HL-60 (cell line): ENCODE data around the gene IGFN1.

Experiments used
- DNase-seq, 2 experiments: peaks; one replicate each; pipeline ENCODE4 v3.0.0-alpha.2; 2010 to 2020; ENCODE audit warnings: low read depth in 1 of 2, low spot score in 1 of 2
- H3K27ac ChIP-seq: fragments of 250-450 bp; sonication (Bioruptor Pico); replicated peaks from 2 replicates; pipeline ENCODE4 v1.5.1; 2020; ENCODE audit warnings: mild to moderate bottlenecking, moderate library complexity
- H3K27me3 ChIP-seq: fragments of 250-450 bp; sonication (Bioruptor Pico); 2 replicates; pipeline ENCODE4 v1.5.1; 2021; ENCODE audit warnings: mild to moderate bottlenecking, moderate library complexity; ENCODE audit not compliant: insufficient read depth, poor library complexity, severe bottlenecking
- H3K4me3 ChIP-seq: replicated peaks from 2 replicates; pipeline ENCODE4 v1.5.1; 2011; ENCODE audit warnings: mild to moderate bottlenecking, control low read depth, low read length; ENCODE audit not compliant: insufficient read depth
- GABPA ChIP-seq: IDR thresholded peaks from 2 replicates; pipeline ENCODE4 v1.6.1; 2012; ENCODE audit warnings: low read depth
- POLR2AphosphoS5 ChIP-seq: IDR thresholded peaks from 2 replicates; pipeline ENCODE4 v1.6.1; 2012; ENCODE audit warnings: low read depth
- SPI1 ChIP-seq: IDR thresholded peaks from 2 replicates; pipeline ENCODE4 v1.6.1; 2012; ENCODE audit warnings: low read depth, mild to moderate bottlenecking, borderline replicate concordance
- TF ChIP-seq, protein P1 (sequence below): IDR thresholded peaks from one replicate; pipeline ENCODE4 v1.5.1; 2011; ENCODE audit warnings: low read length, control low read depth, inconsistent platforms; ENCODE audit not compliant: insufficient read depth
- TF ChIP-seq, protein P2 (sequence below): IDR thresholded peaks from 2 replicates; pipeline ENCODE4 v1.6.1; 2012; ENCODE audit warnings: low read depth; ENCODE audit not compliant: insufficient replicate concordance

The IGFN1 gene

GRCh38 chr1:201250326-201251011, 59.8 kb downstream of the IGFN1 start:
- DNase-seq, result no peak
- Histone ChIP-seq H3K27ac (no peak overlapping the region), H3K4me3 (no peak overlapping the region), H3K27me3 (no peaks in the 10 kb centered on the region)
- TF ChIP-seq SPI1 (no peak), GABPA (no peak)

- no peak for DNase-seq
- TF ChIP-seq SPI1 (no peak), GABPA (no peak), POLR2AphosphoS5 (no peak)
- TF ChIP-seq, protein P1, sequence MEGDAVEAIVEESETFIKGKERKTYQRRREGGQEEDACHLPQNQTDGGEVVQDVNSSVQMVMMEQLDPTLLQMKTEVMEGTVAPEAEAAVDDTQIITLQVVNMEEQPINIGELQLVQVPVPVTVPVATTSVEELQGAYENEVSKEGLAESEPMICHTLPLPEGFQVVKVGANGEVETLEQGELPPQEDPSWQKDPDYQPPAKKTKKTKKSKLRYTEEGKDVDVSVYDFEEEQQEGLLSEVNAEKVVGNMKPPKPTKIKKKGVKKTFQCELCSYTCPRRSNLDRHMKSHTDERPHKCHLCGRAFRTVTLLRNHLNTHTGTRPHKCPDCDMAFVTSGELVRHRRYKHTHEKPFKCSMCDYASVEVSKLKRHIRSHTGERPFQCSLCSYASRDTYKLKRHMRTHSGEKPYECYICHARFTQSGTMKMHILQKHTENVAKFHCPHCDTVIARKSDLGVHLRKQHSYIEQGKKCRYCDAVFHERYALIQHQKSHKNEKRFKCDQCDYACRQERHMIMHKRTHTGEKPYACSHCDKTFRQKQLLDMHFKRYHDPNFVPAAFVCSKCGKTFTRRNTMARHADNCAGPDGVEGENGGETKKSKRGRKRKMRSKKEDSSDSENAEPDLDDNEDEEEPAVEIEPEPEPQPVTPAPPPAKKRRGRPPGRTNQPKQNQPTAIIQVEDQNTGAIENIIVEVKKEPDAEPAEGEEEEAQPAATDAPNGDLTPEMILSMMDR, result no peak
- TF ChIP-seq, protein P2, sequence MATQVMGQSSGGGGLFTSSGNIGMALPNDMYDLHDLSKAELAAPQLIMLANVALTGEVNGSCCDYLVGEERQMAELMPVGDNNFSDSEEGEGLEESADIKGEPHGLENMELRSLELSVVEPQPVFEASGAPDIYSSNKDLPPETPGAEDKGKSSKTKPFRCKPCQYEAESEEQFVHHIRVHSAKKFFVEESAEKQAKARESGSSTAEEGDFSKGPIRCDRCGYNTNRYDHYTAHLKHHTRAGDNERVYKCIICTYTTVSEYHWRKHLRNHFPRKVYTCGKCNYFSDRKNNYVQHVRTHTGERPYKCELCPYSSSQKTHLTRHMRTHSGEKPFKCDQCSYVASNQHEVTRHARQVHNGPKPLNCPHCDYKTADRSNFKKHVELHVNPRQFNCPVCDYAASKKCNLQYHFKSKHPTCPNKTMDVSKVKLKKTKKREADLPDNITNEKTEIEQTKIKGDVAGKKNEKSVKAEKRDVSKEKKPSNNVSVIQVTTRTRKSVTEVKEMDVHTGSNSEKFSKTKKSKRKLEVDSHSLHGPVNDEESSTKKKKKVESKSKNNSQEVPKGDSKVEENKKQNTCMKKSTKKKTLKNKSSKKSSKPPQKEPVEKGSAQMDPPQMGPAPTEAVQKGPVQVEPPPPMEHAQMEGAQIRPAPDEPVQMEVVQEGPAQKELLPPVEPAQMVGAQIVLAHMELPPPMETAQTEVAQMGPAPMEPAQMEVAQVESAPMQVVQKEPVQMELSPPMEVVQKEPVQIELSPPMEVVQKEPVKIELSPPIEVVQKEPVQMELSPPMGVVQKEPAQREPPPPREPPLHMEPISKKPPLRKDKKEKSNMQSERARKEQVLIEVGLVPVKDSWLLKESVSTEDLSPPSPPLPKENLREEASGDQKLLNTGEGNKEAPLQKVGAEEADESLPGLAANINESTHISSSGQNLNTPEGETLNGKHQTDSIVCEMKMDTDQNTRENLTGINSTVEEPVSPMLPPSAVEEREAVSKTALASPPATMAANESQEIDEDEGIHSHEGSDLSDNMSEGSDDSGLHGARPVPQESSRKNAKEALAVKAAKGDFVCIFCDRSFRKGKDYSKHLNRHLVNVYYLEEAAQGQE, result no peak
- Histone ChIP-seq H3K27ac (no peak overlapping the region), H3K4me3 (no peak overlapping the region), H3K27me3 (no peaks in the 10 kb centered on the region)
Observed at GRCh38 chr1:201251411-201251810, 60.8 kb downstream of the IGFN1 start.

- Histone ChIP-seq H3K4me3 (no peak overlapping the region), H3K27ac (no peak overlapping the region), H3K27me3 (no peaks in the 10 kb centered on the region)
- no peak for DNase-seq
- TF ChIP-seq POLR2AphosphoS5 (no peak), SPI1 (no peak), GABPA (no peak)
- TF ChIP-seq, protein P1, result no peak
- TF ChIP-seq, protein P2, result no peak
Observed at GRCh38 chr1:201251851-201252430, 61.3 kb downstream of the IGFN1 start.

DNA sequence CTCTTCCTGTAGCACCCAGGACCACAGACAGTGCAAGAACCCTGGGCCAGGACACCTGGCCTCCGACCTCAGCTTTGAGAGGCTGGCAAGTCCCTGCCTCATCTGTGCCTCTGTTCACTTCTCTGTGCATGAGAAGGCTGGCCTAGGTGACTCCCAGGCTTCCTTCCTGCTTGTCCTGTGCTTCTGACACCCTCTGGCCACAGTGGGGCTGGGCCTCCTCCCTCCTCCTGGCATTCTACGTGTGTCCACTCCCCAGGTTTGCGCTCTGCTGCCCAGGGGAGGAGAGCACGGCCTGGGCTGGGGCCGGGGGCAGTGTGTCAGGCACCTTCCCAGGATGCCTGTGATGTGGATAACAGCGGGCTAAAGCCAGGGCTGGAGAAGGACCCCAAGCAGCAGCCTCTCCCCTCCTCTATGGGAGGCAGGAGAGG, 62.3 kb downstream of the IGFN1 start:
- DNase-seq, result no peak
- TF ChIP-seq, protein P1, result no peak
- no peak for TF ChIP-seq POLR2AphosphoS5
- TF ChIP-seq, protein P2, result no peak
- TF ChIP-seq GABPA, result no peak
- TF ChIP-seq SPI1, result no peak
- no peak overlapping the region for H3K4me3 ChIP-seq
- H3K27me3 ChIP-seq, result no peaks in the 10 kb centered on the region
- no peak overlapping the region for H3K27ac ChIP-seq
